OCI-LY3 (cell line): ENCODE results near the gene BCAR1.

ENCODE experiments used
- CTCF ChIP-seq: fragments of 200-600, 300-600 bp; sonication (generic); IDR thresholded peaks from 2 replicates; pipeline ENCODE4 v1.5.1; 2014; ENCODE audit warnings: antibody characterized with exemption, low read length, low read depth
- EZH2phosphoT487 ChIP-seq: fragments of 200-600 bp; shearing (Covaris generic); IDR thresholded peaks from 2 replicates; pipeline ENCODE4 v1.6.1; 2018; ENCODE audit warnings: antibody characterized with exemption, mixed run types, low read depth

- TF ChIP-seq CTCF (no peak), EZH2phosphoT487 (no peak)
Observed at GRCh38 chr16:75227361-75228142, 23.9 kb downstream of the BCAR1 start.
